CD4-positive, alpha-beta T cell treated with Interleukin-1 beta for 1 hour (primary cell): ENCODE data around the gene XYLT1.
A peak's percentile ranks its signal among the peaks of the same experiment; 100 is the strongest.
"Not testable (repeated sequence)": the region's sequence is repeated elsewhere in the genome, so short reads cannot be mapped to it uniquely, and the experiment has no call there.

Experiments used
- DNase-seq, 2 donors: peaks; one replicate each; pipeline ENCODE4 v3.0.0-alpha.2; 2020 to 2022

The XYLT1 gene

DNA sequence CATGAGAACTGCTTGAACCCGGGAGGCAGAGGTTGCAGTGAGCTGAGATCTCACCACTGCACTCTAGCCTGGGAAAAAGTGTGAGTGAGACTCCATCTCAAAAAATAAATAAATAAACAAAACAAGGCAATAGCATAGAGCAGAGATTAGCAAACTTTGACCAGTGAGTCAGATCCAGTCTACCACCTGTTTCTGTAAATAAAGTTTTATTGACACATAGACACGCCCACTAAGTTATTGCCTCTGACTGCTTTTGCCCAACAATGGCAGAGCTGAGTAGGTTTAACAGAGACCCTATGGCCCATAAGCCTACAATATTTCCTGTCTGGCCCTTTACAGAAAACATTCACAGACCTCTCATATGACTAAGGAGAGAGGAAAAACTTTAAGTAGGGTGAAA lies 44.3 kb downstream of the XYLT1 start:
- no peak for DNase-seq

- no peak for DNase-seq
These were observed 46.0 kb downstream of the XYLT1 start for GRCh38 chr16:17424771-17425170.

GRCh38 chr16:17423221-17423620 lies 47.5 kb downstream of the XYLT1 start:
- no peak for DNase-seq

DNA sequence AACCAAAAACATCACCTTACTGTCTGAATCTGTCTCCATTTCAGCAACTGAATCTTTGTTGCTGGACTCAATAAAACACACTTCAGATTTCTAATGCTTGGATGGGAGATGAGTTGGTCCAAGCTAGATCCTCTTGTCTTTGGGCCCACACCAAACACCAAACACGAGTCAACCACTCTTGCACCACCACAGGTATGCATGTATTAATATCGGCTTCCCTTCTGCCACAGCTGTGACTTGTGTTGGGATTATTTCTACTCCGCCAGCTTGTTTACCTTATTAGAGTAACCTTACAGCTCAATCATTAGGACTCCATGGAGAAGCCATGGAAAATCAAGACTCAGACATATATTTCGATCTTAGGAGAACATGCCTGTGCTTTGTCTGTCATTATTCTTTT lies 49.9 kb downstream of the XYLT1 start:
- no peak for DNase-seq

- no peak for DNase-seq
These were observed 51.5 kb downstream of the XYLT1 start for GRCh38 chr16:17419266-17419665.

DNA sequence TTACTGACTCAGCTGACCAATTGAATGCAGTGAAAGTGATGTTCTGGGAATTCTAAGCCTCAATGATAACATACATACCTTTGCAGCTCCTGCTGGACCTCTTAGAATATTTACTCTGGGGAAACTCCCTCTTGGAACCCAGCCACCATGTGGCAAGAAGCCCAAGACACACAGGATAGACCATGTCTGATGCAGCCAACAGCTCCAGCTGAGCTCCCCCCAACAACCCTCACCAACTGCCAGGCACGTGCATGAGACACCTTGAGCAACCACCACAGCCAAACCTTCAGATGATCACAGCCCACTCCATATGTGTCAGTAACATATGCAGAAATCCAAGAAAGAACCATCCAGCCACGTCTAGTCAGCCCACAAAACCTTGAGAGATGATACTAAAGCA lies 53.0 kb downstream of the XYLT1 start:
- DNase-seq: no peak

DNA sequence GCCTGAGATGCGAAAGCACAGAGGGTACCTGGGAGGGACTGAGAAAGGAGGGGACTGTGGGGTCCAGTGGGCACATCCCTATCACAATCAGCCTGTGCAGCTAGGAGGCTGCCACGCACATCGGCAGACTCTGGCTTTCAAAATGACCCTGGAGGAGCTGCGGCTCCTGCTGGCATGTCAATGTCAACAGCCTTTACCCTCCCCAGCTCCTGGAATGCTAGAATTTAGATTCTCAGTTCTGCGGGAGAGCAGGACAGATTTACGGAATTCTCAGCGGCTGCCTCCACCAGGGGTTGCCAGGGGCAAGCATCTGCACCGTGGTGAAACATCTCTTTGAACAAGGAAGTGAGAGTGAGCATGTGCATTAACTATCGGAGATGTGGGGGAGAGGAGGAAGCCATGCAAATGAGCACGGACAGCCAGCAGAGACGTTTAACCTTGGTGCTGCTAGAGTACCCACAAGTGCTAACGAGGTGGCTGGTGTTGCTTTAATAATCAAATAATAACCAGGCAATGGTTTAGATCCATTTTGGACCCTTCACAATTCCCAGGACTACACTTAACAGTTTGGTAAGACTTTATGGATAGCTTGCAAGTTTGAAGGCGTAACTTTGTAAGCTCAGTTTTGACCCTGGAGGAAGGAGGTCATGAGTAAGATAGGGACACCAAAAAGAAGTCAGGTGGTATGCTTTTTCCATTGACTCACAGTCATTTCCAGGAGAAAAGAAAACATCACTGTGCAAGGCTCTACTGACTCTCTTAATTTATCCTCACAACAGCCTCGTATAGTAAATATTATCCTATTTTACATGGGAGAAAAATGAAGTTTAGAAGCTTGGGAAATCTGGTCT lies 54.1 kb downstream of the XYLT1 start:
- DNase-seq: peak; percentile 53 to 72

GRCh38 chr16:17414916-17415315 lies 55.8 kb downstream of the XYLT1 start:
- no peak for DNase-seq

DNA sequence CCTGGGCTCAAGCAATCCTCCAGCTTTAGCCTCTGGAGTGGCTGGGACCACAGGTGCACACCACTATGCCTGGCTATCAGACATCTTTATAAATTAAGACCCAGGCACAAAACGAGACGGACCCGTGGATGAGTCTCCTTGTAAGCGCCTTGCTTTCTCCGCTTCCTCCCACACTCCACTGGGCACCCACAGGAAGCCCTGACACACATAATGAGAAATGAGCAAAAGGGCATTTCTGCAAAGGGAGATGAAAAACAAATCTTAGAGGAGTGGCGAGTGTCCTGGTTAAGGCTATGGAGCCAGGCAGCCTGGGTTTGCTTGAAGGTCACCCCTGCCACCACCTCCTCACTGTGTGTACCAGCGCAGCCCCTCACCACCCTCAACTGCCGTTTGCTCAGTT lies 56.3 kb downstream of the XYLT1 start:
- DNase-seq: peak in 1 of 2 donors; percentile 33

DNA sequence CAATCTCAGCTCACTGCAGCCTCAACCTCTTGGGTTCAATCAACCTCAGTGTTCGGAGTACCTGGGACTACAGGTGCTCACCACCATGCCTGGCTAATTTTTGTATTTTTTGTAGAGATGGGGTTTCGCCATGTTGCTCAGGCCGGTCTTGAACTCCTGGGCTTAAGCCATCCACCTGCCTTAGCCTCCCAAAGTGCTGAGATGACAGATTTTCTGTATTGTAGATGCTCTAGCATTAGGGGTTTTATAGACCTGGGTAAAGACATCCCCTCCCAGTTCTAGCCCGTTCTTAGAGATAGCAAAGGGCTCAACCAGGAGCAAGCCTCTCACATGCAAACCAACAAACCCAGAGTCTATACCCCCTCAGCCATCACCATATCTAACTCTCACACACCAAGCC lies 57.3 kb downstream of the XYLT1 start:
- DNase-seq: no peak

GRCh38 chr16:17412791-17413190 lies 58.0 kb downstream of the XYLT1 start:
- DNase-seq: no peak

DNA sequence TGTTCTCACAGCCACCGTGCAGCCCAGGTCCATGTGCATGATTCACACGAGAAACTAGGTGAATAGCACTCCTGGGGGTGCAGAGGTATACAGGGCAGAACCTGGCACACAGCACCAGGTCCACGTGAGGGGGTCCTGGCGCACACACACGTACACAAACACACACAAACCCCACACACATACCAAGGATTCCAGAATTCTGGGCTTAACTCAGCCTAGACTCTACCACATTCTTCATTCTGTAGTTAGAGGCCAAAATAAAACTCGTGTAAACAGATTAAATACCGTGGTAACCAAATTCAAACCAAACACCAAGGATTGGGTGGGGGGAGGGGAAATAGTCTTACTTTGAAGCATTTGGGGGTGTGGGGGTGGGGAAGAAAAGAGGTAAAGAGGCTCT lies 58.5 kb downstream of the XYLT1 start:
- no peak for DNase-seq

- no peak for DNase-seq
These were observed 59.5 kb downstream of the XYLT1 start for GRCh38 chr16:17411263-17411662.

DNA sequence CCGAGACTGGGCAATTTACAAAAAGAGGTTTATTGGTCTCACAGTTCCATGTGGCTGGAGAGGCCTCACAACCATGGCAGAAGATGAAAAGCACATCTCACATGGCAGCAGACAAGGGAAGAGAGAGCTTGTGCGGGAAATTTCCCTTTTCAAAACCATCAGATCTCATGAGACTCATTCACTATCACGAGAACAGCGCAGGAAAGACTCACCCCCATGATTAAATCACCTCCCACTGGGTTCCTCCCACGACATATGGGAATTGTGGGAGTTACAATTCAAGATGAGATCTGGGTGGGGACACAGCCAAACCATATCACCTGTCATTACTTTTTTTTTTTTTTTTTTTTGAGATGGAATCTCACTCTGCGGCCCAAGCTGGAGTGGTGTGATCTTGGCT lies 60.4 kb downstream of the XYLT1 start:
- DNase-seq: not testable (repeated sequence)

GRCh38 chr16:17409894-17410293 lies 60.9 kb downstream of the XYLT1 start:
- DNase-seq: no peak

DNA sequence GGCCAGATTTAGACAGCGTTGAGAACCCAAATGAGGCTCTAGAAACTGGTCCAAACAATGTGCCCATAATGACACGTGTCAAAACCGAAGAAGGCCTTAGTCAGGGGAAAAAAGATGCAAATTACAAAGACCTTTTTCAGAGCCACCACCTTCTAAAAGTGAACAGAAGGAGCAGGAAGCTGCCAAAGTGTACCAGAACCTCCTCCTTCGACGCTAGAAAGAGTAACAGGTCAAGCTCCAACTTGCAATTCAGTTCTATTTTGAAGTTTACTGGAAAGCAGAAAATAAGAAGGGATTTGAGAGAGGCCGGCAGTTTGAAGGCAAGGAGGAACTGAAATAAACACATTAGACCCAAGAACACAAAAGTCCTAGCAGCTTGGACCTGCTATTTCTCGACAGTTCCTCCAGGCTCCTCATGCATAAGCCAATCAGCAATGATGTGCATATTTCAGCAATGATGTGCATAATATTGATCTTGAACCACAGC lies 61.8 kb downstream of the XYLT1 start:
- DNase-seq: no peak

- no peak for DNase-seq
These were observed 62.5 kb downstream of the XYLT1 start for GRCh38 chr16:17408296-17408695.

- no peak for DNase-seq
These were observed 63.4 kb downstream of the XYLT1 start for GRCh38 chr16:17407321-17407720.

DNA sequence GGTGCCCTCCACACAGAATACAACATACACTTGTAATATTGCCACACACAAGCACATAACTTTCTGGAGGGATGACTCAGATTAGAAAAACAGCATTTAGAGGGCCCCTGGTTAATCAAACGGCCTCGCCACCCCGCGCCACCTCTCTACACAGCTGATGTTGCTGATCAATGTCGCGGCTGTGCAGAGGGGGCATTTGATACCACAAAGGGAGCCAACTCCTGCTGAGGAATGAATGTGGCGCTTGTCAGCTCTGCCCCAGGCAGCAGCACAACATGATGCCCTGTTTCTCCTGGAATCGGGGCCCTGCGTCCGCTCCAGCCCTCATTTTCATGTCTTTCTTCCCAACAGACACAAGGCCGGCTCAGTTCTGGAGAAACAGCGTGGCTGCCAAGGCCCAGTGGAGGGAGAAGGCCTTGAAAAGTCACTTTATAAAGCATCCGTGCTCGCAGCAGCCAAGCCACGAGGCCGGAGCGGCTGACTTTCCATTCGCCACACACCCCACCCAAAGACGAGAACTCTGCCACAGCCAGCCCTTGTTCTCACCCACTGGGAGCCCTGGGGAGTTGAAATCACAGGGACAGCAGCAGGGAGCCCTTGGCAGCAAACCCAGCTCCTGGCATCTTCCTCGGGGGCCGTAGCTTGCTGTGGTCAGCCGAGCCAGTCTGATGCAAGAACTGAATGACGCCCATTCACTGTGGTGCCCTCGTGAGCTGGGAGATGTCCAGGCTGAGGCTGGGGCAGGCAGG lies 65.6 kb downstream of the XYLT1 start:
- no peak for DNase-seq

DNA sequence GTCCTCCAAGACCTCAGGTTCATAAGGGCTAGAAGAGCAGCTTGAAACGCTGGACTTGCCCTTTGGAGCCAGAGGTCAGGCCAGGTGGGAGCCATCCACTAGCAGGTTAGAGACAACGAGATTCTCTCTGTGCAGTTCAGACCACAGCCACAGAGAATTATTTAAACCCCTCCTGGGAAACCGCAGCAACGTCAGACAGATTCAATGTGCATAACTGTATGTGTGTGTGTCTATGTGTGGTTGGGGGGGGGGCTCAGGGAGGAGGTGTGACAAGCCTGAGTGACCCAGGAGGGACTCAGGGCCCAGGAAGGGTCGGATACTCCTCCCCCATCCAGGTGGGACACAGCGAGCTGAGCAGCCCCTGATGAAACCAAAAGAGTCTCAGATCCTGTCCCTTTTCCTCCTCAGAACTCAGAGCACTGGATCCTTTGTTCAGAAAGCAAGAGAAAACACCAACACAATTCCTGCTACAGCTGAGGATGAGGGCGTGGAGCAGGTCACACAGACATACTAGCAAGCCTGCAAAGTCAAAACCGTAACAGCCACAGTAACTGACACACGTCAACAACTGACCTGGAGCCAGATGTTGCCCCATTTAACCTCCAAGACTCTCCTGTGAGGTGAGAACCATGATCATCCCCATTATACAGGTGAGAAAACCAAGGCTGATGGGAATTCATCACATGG lies 66.8 kb downstream of the XYLT1 start:
- no peak for DNase-seq

GRCh38 chr16:17403156-17403809 lies 67.5 kb downstream of the XYLT1 start:
- DNase-seq: no peak

DNA sequence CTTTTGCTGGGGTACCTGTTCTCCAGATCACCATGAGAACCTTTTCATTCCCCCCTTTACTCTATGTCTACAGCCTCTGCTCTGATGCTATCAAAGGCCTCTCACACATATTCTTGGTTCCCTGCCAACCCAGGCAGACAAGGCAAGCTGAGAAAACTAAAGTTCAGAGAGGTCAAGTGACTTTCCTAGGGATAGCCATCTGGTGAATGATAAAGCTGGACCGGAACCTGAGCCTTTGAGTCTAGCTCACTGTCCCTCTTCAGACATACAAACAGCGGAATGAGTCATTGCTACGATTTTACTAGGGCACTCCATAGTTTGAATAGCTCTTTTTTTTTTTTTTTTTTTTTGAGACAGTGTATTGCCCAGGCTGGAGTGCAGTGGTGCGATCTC lies 73.3 kb downstream of the XYLT1 start:
- peak in 1 of 2 donors; percentile 27 for DNase-seq
